IPS-15b (cell line): Measurements from ENCODE around the gene TRIO.

Experiments used
- H3K27me3 ChIP-seq: one replicate; pipeline ENCODE4 v1.6.1; 2013; ENCODE audit warnings: low read length; ENCODE audit not compliant: control insufficient read depth, insufficient read depth
- H3K36me3 ChIP-seq: one replicate; pipeline ENCODE4 v1.6.1; 2013; ENCODE audit warnings: low read length; ENCODE audit not compliant: control insufficient read depth, insufficient read depth
- H3K4me1 ChIP-seq: one replicate; pipeline ENCODE4 v1.6.1; 2013; ENCODE audit warnings: mild to moderate bottlenecking, low read length; ENCODE audit not compliant: control insufficient read depth, insufficient read depth
- H3K4me3 ChIP-seq: one replicate; pipeline ENCODE4 v1.5.1; 2013; ENCODE audit warnings: low read depth, low read length
- H3K9ac ChIP-seq: one replicate; pipeline ENCODE4 v1.6.1; 2013; ENCODE audit warnings: low read depth, mild to moderate bottlenecking, low read length
- H3K9me3 ChIP-seq: one replicate; pipeline ENCODE4 v1.6.1; 2013; ENCODE audit warnings: mild to moderate bottlenecking, low read length; ENCODE audit not compliant: control insufficient read depth, insufficient read depth

Gene TRIO

GRCh38 chr5:14395411-14395810, 252.3 kb downstream of the TRIO start:
- no peaks in the 10 kb centered on the region for H3K4me1 ChIP-seq
- no peak overlapping the region for H3K9ac ChIP-seq
- no peak overlapping the region for H3K4me3 ChIP-seq
- peaks cover 11% of the 10 kb centered on the region for H3K36me3 ChIP-seq
- H3K27me3 ChIP-seq: no peaks in the 10 kb centered on the region
- H3K9me3 ChIP-seq: no peaks in the 10 kb centered on the region

GRCh38 chr5:14396066-14396465, 252.9 kb downstream of the TRIO start:
- Histone ChIP-seq H3K9ac (no peak overlapping the region), H3K27me3 (no peaks in the 10 kb centered on the region), H3K4me3 (no peak overlapping the region), H3K4me1 (no peaks in the 10 kb centered on the region), H3K36me3 (peaks cover 10% of the 10 kb centered on the region), H3K9me3 (no peaks in the 10 kb centered on the region)

- H3K9ac ChIP-seq: no peak overlapping the region
- no peaks in the 10 kb centered on the region for H3K27me3 ChIP-seq
- no peaks in the 10 kb centered on the region for H3K4me1 ChIP-seq
- H3K9me3 ChIP-seq: no peaks in the 10 kb centered on the region
- peaks cover 6% of the 10 kb centered on the region for H3K36me3 ChIP-seq
- H3K4me3 ChIP-seq: no peak overlapping the region
Observed at GRCh38 chr5:14396737-14397136, 253.6 kb downstream of the TRIO start.

GRCh38 chr5:14397717-14398116, 254.6 kb downstream of the TRIO start:
- Histone ChIP-seq H3K9me3 (no peaks in the 10 kb centered on the region), H3K4me3 (no peak overlapping the region), H3K36me3 (peaks cover 7% of the 10 kb centered on the region), H3K27me3 (no peaks in the 10 kb centered on the region), H3K4me1 (no peaks in the 10 kb centered on the region), H3K9ac (no peak overlapping the region)

GRCh38 chr5:14399054-14399692, 256.0 kb downstream of the TRIO start:
- no peaks in the 10 kb centered on the region for H3K9me3 ChIP-seq
- no peaks in the 10 kb centered on the region for H3K27me3 ChIP-seq
- H3K36me3 ChIP-seq: peaks cover 7% of the 10 kb centered on the region
- no peaks in the 10 kb centered on the region for H3K4me1 ChIP-seq
- no peak overlapping the region for H3K9ac ChIP-seq
- no peak overlapping the region for H3K4me3 ChIP-seq

- Histone ChIP-seq H3K4me1 (no peaks in the 10 kb centered on the region), H3K9ac (no peak overlapping the region), H3K4me3 (no peak overlapping the region), H3K9me3 (no peaks in the 10 kb centered on the region), H3K36me3 (peaks cover 9% of the 10 kb centered on the region), H3K27me3 (no peaks in the 10 kb centered on the region)
Observed at GRCh38 chr5:14400085-14400484, 256.9 kb downstream of the TRIO start.

GRCh38 chr5:14400611-14401010, 257.5 kb downstream of the TRIO start:
- Histone ChIP-seq H3K4me1 (no peaks in the 10 kb centered on the region), H3K9me3 (no peaks in the 10 kb centered on the region), H3K9ac (no peak overlapping the region), H3K27me3 (no peaks in the 10 kb centered on the region), H3K4me3 (no peak overlapping the region), H3K36me3 (peaks cover 12% of the 10 kb centered on the region)

GRCh38 chr5:14401639-14402038, 258.5 kb downstream of the TRIO start:
- Histone ChIP-seq H3K27me3 (no peaks in the 10 kb centered on the region), H3K9me3 (no peaks in the 10 kb centered on the region), H3K9ac (no peak overlapping the region), H3K4me1 (no peaks in the 10 kb centered on the region), H3K4me3 (no peak overlapping the region), H3K36me3 (peaks cover 21% of the 10 kb centered on the region)

- H3K9ac ChIP-seq: no peak overlapping the region
- no peaks in the 10 kb centered on the region for H3K4me1 ChIP-seq
- H3K27me3 ChIP-seq: no peaks in the 10 kb centered on the region
- peaks cover 28% of the 10 kb centered on the region for H3K36me3 ChIP-seq
- no peak overlapping the region for H3K4me3 ChIP-seq
- H3K9me3 ChIP-seq: no peaks in the 10 kb centered on the region
Observed at GRCh38 chr5:14402424-14402823, 259.3 kb downstream of the TRIO start.

- Histone ChIP-seq H3K36me3 (peaks cover 25% of the 10 kb centered on the region), H3K27me3 (no peaks in the 10 kb centered on the region), H3K4me1 (no peaks in the 10 kb centered on the region), H3K9me3 (no peaks in the 10 kb centered on the region), H3K9ac (no peak overlapping the region), H3K4me3 (no peak overlapping the region)
Observed at GRCh38 chr5:14404780-14405179, 261.6 kb downstream of the TRIO start.

GRCh38 chr5:14405267-14405666, 262.1 kb downstream of the TRIO start:
- Histone ChIP-seq H3K4me1 (no peaks in the 10 kb centered on the region), H3K9me3 (no peaks in the 10 kb centered on the region), H3K4me3 (no peak overlapping the region), H3K27me3 (no peaks in the 10 kb centered on the region), H3K36me3 (peaks cover 30% of the 10 kb centered on the region), H3K9ac (no peak overlapping the region)

GRCh38 chr5:14405706-14406553, 262.8 kb downstream of the TRIO start:
- H3K9ac ChIP-seq: no peak overlapping the region
- peaks cover 30% of the 10 kb centered on the region for H3K36me3 ChIP-seq
- H3K27me3 ChIP-seq: no peaks in the 10 kb centered on the region
- no peaks in the 10 kb centered on the region for H3K9me3 ChIP-seq
- no peaks in the 10 kb centered on the region for H3K4me1 ChIP-seq
- no peak overlapping the region for H3K4me3 ChIP-seq
